PFSK-1 (cell line): Measurements from ENCODE around the gene DSP.

Source experiments
- POLR2AphosphoS5 ChIP-seq: IDR thresholded peaks from 2 replicates; pipeline ENCODE4 v1.6.1; 2012; ENCODE audit warnings: low read depth, mild to moderate bottlenecking, control low read depth, low read length, moderate library complexity
- TAF1 ChIP-seq: IDR thresholded peaks from 2 replicates; pipeline ENCODE4 v1.6.1; 2012; ENCODE audit warnings: low read length, control low read depth, borderline replicate concordance; ENCODE audit not compliant: insufficient read depth

DNA sequence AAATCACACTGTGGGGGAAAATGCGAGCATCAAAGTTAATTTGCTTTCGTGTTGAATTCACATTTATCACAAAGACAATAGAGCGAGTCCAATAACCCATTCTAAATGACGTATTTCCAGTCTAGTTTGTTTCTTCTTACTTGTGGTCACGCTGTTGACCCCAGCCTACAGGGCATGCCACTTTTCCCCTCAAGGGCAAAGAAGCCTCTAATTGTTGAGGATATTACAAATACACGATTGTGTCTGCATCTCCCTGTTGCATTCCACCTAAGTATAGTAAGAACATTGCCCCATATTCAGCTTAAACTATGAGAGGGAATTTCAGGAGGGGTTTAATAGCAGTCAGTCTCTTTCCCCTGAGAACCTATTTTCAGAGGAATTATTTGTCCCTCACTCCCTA lies 37.4 kb upstream of the DSP start:
- TF ChIP-seq POLR2AphosphoS5 (no peak), TAF1 (no peak)
